ENCODE data around the gene GRHL1. TPM values are rescaled to one million over a fixed set of nuclear protein-coding genes. Genes with fewer than 3 reads are reported as not detected.
"Not testable (repeated sequence)": the region's sequence is repeated elsewhere in the genome, so short reads cannot be mapped to it uniquely, and the experiment has no call there.

The GRHL1 gene
- total RNA-seq, 2 donors from 2014 or later, result 2.3 TPM

DNA sequence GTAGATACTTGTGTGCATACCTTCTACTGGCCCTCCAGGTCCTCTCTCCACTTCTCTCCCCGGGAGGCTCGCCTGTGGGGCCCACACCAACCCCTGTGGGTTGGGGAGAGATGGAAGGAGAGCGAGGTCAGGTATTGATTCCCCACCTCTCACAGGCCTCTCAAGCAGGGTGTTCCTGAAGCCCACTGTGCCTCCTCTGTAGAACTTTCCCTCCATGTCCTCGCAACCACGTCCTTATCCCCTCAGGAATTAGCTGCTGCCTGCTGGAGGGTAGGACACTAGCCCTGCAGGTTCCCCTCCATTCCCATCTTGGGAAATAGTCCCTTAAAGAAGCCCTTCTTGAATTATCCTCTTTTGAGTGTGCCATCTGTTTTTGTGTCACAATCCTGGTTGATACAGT is 52.9 kb downstream of the GRHL1 start:
- no peak for DNase-seq
- no peak for ATAC-seq
- intact Hi-C loops (cut with DNase I, micrococcal nuclease), result no loop called here

DNA sequence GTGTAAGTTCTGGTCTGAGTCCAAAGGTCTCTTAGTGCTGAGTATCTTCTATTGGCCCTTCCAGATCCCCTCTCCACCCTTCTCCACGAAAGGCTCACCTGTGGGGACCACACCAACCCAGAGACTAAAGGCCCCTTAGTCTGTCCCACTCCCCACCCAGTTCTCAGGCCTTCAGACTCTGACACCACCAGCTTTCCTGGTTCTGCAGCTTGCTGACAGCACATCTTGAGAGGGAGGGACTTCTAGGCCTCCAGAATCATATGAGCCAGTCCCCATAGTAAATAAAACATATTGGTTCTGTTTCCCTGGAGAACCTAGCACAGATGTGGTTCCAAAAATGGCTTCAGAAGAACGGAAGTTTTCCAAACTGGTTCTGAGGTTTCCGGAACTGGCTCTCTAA is 53.3 kb downstream of the GRHL1 start:
- intact Hi-C loops (cut with DNase I, micrococcal nuclease), result no loop called here
- ATAC-seq, result no peak
- DNase-seq, result no peak

DNA sequence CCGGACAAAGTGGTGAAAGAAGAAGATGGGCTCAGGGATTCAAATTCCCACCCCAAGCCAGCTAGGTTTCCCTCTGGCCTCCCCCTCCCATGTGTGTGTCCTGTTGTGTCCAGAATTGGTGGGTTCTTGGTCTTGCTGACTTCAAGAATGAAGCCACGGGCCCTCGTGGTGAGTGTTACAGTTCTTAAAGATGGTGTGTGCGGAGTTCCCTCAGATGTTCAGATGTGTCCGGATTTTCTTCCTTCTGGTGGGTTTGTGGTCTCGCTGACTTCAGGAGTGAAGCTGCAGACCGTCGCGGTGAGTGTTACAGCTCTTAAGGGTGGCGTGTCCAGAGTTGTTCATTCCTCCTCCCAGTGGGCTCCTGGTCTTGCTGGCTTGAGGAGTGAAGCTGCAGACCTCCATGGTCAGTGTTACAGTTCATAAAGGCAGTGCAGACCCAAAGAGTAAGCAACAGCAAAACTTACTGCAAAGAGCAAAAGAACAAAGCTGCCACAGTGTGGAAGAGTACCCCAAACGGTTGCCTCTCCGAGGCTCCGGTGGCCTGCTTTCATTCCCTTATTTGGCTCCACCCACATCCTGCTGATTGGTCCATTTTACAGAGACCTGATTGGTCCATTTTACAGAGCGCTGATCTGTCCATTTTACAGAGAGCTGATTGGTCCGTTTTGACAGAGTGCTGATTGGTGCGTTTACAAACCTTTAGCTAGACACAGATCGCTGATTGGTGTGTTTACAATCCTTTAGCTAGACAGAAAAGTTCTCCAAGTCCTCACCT is 54.2 kb downstream of the GRHL1 start:
- intact Hi-C loops (cut with DNase I, micrococcal nuclease), result no loop called here
- no peak for DNase-seq
- no peak for ATAC-seq

DNA sequence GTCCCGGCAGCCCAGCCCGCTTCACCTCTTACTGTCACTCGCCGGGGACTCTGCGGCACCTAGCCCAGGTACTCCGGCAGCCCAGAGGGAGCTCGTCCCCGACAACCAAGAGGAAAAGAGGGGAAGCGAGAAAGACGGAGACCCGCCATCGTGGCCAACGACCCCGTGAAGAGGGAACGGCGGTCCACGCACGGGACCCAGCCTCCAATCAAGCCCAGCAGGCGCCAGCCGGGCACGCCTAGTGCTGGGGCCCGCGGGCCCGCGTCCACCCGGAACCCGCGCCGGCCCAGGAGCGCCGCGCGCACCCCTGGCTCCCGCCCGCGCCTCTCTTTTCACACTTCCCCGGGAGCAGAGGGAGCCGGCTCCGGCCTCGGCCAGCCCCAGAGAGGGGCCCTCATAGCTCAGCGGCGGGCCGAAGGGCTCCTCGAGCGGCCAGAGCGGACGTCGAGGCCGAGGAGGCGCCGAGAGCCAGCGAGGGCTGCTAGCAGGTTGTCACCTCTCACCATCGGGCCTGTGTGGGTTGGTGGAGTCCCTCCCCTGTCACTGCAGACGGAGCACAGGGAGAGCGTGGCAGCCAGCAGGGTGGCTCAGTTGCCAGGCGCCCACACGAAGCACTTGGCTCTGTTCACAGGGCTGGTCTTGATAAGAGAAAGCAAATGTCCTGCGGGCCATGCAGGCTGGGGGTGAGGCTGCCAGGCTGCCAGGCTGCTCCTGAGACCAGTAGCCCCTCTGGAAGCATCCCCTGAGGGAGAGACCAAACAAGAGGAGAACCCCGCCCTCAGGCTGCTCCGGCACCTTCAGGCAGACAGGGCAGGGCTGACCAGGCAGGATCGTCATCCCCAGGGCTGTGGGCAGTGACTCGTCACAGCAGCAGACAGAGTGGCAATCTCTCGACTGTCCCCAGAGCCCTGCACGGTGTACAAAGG is 55.0 kb downstream of the GRHL1 start:
- DNase-seq (peak in 1 of 2 donors; percentile 33), ATAC-seq (peak; percentile 70)
- intact Hi-C loops (cut with DNase I, micrococcal nuclease), result no loop called here

DNA sequence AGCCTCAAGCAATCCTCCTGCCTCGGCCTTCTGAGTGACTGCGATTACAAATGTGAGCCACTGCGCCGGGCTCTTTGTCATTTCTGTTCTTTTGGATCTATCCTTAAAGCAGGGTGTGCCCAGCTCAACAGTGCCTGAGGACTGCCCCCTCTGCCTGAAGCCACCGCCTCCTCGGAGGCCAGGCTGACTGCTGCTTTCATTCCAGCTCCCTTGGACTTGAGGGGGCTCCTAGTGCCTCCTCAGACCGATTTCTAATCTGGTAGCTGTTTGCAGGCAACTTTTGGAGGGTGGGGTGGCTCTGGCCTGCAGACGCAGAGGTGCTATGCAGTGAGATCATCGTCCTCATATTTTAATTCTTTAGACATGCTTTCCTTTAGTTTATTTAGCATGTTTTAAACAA is 55.9 kb downstream of the GRHL1 start:
- peak in 1 of 2 donors; percentile 22 for DNase-seq
- no peak for ATAC-seq
- intact Hi-C loops (cut with DNase I, micrococcal nuclease), result no loop called here

DNA sequence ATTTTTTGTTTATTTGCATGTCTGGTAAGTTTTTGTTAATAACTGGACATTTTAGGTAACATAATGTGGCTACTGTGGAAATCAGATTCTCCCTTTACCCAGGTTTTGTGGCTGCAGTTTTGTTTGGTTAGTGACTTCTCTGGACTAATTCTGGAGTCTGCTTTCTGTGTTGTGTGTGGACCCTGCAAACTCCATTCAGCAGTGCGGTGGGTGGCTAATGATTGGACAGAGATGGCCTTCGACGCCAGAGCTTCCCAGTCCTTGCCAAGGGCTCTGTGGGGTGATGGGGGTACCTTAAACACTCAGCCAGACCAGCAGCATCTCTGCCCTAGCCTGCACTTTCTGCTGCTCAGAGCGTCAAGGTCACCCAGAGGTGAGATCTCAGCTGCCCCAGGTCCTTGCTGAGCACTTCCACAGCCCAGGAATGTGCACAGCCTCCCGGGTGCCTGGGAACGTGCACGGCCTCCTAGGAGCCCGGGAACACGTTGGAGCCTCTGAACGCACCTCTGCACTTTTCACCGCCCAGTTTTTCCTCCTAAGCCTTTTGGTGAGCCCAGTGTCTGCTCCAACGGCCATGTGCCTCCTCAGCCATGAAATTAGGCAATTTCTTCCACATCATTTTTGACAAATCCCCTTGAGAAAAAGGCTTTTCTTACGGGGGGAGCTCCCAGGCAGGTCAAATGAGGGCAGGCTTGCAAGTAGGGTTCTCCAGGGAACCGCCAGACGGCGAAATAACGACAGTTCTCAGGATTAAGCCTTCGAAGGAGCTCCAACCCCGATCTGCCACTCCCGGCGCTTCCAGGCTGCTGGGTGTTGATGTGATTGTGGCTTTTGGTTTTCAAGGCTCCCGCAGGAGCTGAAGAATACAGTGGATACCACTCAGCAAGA is 56.7 kb downstream of the GRHL1 start:
- no peak for ATAC-seq
- intact Hi-C loops (cut with DNase I, micrococcal nuclease), result no loop called here

DNA sequence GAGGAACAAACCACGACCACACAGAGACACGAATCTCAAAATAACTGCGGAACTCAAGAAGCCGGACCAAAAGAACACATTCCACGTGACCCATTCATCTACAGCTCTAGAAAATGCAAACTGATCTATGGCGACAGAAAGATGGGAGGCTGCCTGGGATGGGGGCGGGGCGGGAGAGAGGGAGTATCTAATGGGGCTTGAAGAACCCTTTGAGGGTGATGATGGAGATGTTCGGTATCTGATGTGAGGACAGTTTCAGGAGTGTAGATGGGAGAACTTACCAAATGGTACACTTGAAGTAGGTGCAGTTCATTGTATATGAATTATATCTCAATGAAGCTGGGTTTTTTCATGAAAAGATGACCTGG is 57.3 kb downstream of the GRHL1 start:
- intact Hi-C loops (cut with DNase I, micrococcal nuclease), result no loop called here
- no peak for ATAC-seq
- no peak for DNase-seq

More for the DNA sequence above, 56.7 kb downstream of the GRHL1 start:
- DNase-seq, result peak in 1 of 2 donors; percentile 31

DNA sequence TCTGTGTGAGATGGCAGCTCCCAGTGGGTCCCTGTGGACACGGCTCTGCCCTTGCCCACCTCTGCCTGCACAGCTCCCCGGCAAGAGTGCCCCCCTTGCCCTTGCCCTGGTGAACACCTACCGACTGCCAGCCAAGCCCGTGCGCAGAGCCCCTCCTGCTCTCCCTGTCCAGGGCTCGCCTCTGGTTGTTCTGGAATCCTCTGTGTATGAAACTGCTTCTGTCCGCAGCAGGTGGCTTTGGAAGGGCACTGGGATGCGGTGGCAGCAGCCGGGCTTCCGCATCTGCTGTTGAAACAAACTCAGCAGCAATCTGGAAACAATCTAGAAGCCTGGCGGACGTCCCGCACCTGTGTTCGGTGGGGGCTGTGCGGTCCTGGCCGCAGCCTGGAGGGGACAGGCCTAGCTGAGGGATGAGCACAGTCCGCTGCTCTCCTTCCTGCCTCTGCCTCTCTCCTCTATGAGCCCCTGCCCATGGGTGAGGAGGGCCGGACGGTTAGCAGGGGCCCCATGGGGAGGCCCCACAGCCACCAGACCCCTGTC is 57.8 kb downstream of the GRHL1 start:
- ATAC-seq (peak; percentile 4), DNase-seq (peak in 1 of 2 donors; percentile 18)

DNA sequence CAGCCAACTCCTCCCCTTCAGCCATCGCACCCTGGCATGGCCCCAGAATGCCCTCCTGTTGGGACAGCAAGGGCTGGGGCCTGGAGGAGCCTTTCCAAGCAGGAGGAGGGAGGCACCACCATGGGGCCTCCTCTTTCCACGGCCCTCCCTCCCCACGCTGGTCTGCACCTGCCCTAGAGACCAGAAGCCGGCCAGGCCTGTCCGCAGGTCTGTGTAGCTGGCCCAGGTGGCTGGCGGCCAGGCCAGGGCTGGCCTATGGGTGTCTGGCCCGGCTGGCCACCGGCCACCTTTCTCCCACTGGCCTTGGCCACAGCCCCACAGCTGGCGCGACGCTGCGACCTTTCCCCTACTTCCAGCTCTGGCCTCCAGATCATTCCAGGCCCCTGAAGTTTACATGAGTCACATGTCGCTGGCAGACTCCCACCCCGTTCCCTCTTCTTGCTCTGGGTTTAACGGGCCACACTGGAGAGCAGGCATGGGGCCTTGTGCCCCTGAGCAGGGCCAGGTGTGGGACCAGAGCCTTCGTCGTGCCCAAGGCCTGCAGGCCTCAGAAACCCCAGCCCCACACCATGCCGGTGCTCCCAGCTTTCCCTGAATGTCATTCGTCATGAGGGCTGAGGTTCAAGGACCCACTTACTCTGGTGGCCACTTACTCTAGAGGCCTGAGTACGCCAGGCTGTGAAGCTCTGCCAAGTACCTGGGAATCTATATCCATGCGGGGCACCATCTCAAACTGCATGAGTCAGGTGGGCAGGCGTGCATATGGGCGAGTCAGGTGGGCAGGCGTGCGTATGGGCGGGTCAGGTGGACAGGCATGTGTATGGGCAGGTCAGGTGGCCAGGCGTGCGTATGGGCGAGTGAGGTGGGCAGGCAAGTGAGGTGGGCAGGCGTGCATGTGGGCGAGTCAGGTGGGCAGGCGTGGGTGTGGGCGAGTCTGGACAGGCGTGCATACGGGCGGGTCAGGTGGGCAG is 58.6 kb downstream of the GRHL1 start:
- intact Hi-C loops (cut with DNase I, micrococcal nuclease), result no loop called here
- ATAC-seq, result peak; percentile 31
- DNase-seq, result peak; percentile 46 to 68

More for the DNA sequence above, 57.8 kb downstream of the GRHL1 start:
- intact Hi-C loops (cut with DNase I, micrococcal nuclease), result no loop called here

DNA sequence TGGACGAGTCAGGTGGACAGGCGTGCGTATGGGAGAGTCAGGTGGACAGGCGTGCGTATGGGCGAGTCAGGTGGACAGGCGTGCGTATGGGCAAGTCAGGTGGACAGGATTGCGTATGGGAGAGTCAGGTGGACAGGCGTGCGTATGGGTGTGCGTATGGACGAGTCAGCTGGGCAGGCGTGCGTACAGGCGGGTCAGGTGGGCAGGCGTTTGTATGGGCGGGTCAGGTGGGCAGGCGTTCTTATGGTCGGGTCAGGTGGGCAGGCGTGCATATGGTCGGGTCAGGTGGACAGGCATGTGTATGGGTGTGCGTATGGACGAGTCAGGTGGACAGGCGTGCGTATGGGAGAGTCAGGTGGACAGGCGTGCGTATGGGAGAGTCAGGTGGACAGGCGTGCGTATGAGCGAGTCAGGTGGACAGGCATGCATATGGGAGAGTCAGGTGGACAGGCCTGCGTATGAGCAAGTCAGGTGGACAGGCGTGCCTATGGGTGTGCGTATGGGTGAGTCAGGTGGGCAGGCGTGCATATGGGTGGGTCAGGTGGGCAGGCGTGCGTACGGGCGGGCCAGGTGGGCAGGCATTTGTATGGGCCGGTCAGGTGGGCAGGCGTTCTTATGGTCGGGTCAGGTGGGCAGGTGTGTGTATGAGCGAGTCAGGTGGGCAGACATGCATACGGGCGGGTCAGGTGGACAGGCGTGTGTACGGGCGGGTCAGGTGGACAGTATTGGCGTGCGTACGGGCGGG is 59.5 kb downstream of the GRHL1 start:
- intact Hi-C loops (cut with DNase I, micrococcal nuclease); ATAC-seq; DNase-seq: not testable (repeated sequence)

DNA sequence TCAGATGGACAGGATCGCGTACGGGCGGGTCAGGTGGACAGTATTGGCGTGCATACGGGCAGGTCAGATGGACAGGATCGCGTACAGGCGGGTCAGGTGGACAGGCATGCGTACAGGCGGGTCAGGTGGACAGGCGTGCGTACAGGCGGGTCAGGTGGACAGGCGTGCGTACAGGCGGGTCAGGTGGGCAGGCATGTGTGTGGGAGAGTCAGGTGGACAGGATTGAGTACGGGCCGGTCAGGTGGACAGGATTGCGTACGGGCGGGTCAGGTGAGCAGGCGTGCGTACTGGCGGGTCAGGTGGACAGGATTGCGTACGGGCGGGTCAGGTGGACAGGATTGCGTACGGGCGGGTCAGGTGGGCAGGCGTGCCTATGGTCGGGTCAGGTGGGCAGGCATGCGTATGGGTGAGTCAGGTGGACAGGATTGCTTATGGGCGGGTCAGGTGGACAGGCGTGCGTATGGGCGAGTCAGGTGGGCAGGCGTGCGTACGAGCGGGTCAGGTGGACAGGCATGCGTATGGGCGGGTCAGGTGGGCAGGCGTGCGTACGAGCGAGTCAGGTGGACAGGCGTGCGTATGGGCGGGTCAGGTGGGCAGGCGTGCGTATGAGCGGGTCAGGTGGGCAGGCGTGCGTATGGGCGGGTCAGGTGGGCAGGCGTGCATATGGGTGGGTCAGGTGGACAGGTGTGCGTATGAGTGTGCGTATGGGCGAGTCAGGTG is 60.3 kb downstream of the GRHL1 start:
- DNase-seq; intact Hi-C loops (cut with DNase I, micrococcal nuclease); ATAC-seq: not testable (repeated sequence)

DNA sequence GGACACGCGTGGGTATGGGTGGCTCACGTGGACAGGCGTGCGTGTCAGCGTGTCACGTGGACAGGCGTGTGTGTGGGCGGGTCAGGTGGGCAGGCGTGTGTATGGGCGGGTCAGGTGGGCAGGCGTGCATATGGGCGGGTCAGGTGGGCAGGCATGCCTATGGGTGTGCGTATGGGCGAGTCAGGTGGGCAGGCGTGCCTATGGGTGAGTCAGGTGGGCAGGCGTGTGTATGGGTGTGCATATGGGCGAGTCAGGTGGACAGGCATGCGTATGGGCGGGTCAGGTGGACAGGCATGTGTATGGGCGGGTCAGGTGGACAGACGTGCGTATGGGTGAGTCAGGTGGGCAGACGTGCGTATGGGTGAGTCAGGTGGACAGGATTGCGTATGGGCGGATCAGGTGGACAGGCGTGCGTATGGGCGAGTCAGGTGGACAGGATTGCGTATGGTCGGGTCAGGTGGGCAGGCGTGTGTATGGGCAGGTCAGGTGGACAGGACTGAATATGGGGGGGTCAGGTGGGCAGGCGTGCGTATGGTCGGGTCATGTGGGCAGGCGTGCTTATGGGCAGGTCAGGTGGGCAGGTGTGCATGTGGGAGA is 61.0 kb downstream of the GRHL1 start:
- ATAC-seq; intact Hi-C loops (cut with DNase I, micrococcal nuclease); DNase-seq: not testable (repeated sequence)

DNA sequence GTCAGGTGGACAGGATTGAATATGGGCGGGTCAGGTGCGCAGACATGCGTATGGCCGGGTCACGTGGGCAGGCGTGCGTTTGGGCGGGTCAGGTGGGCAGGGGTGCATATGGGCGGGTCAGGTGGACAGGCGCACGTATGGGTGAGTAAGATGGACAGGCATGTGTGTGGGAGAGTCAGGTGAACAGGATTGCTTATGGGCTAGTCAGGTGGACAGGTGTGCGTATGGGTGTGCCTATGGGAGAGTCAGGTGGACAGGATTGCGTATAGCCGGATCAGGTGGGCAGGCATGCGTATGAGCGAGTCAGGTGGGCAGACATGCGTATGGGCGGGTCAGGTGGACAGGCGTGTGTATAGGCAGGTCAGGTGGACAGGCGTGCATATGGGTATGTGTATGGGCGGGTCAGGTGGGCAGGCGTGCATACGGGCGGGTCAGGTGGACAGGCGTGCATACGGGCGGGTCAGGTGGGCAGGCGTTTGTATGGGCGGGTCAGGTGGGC is 61.5 kb downstream of the GRHL1 start:
- DNase-seq (no peak), ATAC-seq (no peak)
- intact Hi-C loops (cut with DNase I, micrococcal nuclease), result no loop called here

DNA sequence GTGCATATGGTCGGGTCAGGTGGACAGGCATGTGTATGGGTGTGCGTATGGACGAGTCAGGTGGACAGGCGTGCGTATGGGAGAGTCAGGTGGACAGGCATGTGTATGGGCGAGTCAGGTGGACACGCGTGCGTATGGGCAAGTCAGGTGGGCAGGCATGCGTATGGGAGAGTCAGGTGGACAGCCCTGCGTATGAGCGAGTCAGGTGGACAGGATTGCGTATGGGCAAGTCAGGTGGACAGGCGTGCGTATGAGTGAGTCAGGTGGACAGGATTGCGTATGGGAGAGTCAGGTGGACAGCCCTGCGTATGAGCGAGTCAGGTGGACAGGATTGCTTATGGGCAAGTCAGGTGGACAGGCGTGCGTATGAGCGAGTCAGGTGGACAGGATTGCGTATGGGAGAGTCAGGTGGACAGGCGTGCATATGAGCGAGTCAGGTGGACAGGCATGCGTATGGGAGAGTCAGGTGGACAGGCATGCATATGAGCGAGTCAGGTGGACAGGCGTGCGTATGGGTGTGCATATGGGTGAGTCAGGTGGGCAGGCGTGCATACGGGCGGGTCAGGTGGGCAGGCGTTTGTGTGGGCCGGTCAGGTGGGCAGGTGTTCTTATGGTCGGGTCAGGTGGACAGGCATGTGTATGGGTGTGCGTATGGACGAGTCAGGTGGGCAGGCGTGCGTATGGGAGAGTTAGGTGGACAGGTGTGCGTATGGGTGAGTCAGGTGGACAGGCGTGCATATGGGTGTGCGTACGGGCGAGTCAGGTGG is 62.3 kb downstream of the GRHL1 start:
- ATAC-seq; intact Hi-C loops (cut with DNase I, micrococcal nuclease); DNase-seq: not testable (repeated sequence)

Data from left colon (tissue), 2 donors.